ENCODE results near the gene SLC29A4. TPM values are rescaled to one million over a fixed set of nuclear protein-coding genes. Genes with fewer than 3 reads are reported as not detected.
"Not testable (repeated sequence)": the region's sequence is repeated elsewhere in the genome, so short reads cannot be mapped to it uniquely, and the experiment has no call there.

Gene SLC29A4
- total and polyA plus RNA-seq, 8 donors, result 6.6 to 74.9 (median 14.0) TPM

- no peaks in the 10 kb centered on the region for H3K27me3 ChIP-seq
- H3K4me3 ChIP-seq, result no peak overlapping the region
- DNase-seq (peak in 1 of 6 donors; percentile 31), FAIRE-seq (no peak), ATAC-seq (no peak)
- H3K4me1 ChIP-seq, result peaks cover 4 to 9% (median 5%) of the 10 kb centered on the region in 3 donors
- WGBS, 2 donors, result 81 to 86% methylated on average over 9 of the region's 9 CpGs
- TF ChIP-seq CTCF (IDR thresholded peaks at IDR 0.05), result no peak
- no peak overlapping the region for H3K27ac ChIP-seq
- intact Hi-C loops (cut with DNase I), result no loop called here
- H3K9me3 ChIP-seq, result no peaks in the 10 kb centered on the region
- H3K36me3 ChIP-seq, result no peaks in the 10 kb centered on the region
Observed at GRCh38 chr7:5286933-5287332, 4.2 kb downstream of the SLC29A4 start.

GRCh38 chr7:5287373-5287772 is 4.6 kb downstream of the SLC29A4 start:
- FAIRE-seq; DNase-seq; H3K27me3 ChIP-seq; H3K27ac ChIP-seq; H3K4me3 ChIP-seq; H3K4me1 ChIP-seq; H3K9me3 ChIP-seq; H3K36me3 ChIP-seq; intact Hi-C loops (cut with DNase I); ATAC-seq: not testable (repeated sequence)
- 65 to 83% methylated on average over 5 of the region's 5 CpGs for WGBS, 2 donors

GRCh38 chr7:5287802-5288201 is 5.1 kb downstream of the SLC29A4 start:
- intact Hi-C loops (cut with DNase I), result no loop called here
- 91 to 99% methylated on average over 19 of the region's 19 CpGs for WGBS, 2 donors

GRCh38 chr7:5288560-5288959 is 5.8 kb downstream of the SLC29A4 start:
- H3K27me3 ChIP-seq; H3K4me1 ChIP-seq; H3K27ac ChIP-seq; intact Hi-C loops (cut with DNase I); ATAC-seq; H3K4me3 ChIP-seq; DNase-seq; H3K36me3 ChIP-seq; H3K9me3 ChIP-seq; FAIRE-seq: not testable (repeated sequence)
- WGBS, 2 donors, result 81 to 85% methylated on average over 8 of the region's 8 CpGs

More at GRCh38 chr7:5287802-5288201, 5.1 kb downstream of the SLC29A4 start:
- ATAC-seq, result no peak
- no peaks in the 10 kb centered on the region for H3K9me3 ChIP-seq
- H3K27ac ChIP-seq, result no peak overlapping the region
- H3K27me3 ChIP-seq, result no peaks in the 10 kb centered on the region
- DNase-seq, result peak in 1 of 6 donors; percentile 65
- no peak for TF ChIP-seq CTCF (IDR thresholded peaks at IDR 0.05)
- H3K4me3 ChIP-seq, result no peak overlapping the region
- FAIRE-seq, result no peak
- H3K4me1 ChIP-seq, result peaks cover 4 to 9% (median 5%) of the 10 kb centered on the region in 3 donors
- no peaks in the 10 kb centered on the region for H3K36me3 ChIP-seq

GRCh38 chr7:5289355-5289754 is 6.6 kb downstream of the SLC29A4 start:
- Histone ChIP-seq H3K9me3 (no peaks in the 10 kb centered on the region), H3K4me1 (peaks cover 2 to 4% (median 3%) of the 10 kb centered on the region in 3 donors), H3K36me3 (no peaks in the 10 kb centered on the region), H3K27ac (no peak overlapping the region), H3K4me3 (no peak overlapping the region), H3K27me3 (no peaks in the 10 kb centered on the region)
- FAIRE-seq (no peak), DNase-seq (no peak), ATAC-seq (no peak)
- 37 to 81% methylated on average over 7 of the region's 7 CpGs for WGBS, 2 donors
- no peak for TF ChIP-seq CTCF (IDR thresholded peaks at IDR 0.05)
- intact Hi-C loops (cut with DNase I), result no loop called here

GRCh38 chr7:5291301-5291700 is 8.6 kb downstream of the SLC29A4 start:
- Histone ChIP-seq H3K9me3 (no peaks in the 10 kb centered on the region), H3K36me3 (no peaks in the 10 kb centered on the region), H3K27ac (no peak overlapping the region), H3K27me3 (no peaks in the 10 kb centered on the region), H3K4me3 (no peak overlapping the region), H3K4me1 (no peaks in the 10 kb centered on the region)
- ATAC-seq (no peak), FAIRE-seq (no peak), DNase-seq (no peak)
- no peak for TF ChIP-seq CTCF (IDR thresholded peaks at IDR 0.05)
- 81 to 91% methylated on average over 8 of the region's 8 CpGs for WGBS, 2 donors
- intact Hi-C loops (cut with DNase I), result no loop called here

- FAIRE-seq; H3K27ac ChIP-seq; H3K9me3 ChIP-seq; intact Hi-C loops (cut with DNase I); ATAC-seq; H3K4me3 ChIP-seq; H3K36me3 ChIP-seq; H3K4me1 ChIP-seq; H3K27me3 ChIP-seq: not testable (repeated sequence)
- peak in 2 of 6 donors; percentile 57 to 84 for DNase-seq
- WGBS, 2 donors, result 68 to 84% methylated on average over 15 of the region's 15 CpGs
Observed at GRCh38 chr7:5291711-5292335, 9.1 kb downstream of the SLC29A4 start.

Measured in pancreas (tissue), 10 donors.